GM13977 (cell line): ENCODE measurements around the gene NTRK3.

Experiments used
- DNase-seq: peaks from one replicate; pipeline ENCODE4 v3.0.0; 2012; ENCODE audit warnings: low spot score
- CTCF ChIP-seq: IDR thresholded peaks from 2 replicates; pipeline ENCODE4 v1.5.1; 2012; ENCODE audit warnings: mild to moderate bottlenecking, control low read depth; ENCODE audit not compliant: insufficient read depth; ENCODE audit errors: extremely low read depth, missing control alignments
- in situ Hi-C: fragments of 300-500 bp; cut with MboI; formaldehyde crosslinking; loops from one replicate; pipeline ENCODE4 v1.12.0; 2022; ENCODE audit warnings: low sequenced_read_pairs, low pct_unique_long_range_greater_than_20kb, mixed read lengths, inconsistent platforms; ENCODE audit not compliant: unreplicated experiment

The NTRK3 gene

GRCh38 chr15:88209111-88209510 is 47.4 kb downstream of the NTRK3 start:
- DNase-seq: no peak
- TF ChIP-seq CTCF: no peak
- in situ Hi-C loops: no loop called here

GRCh38 chr15:88208396-88208795 is 48.1 kb downstream of the NTRK3 start:
- in situ Hi-C loops: no loop called here
- TF ChIP-seq CTCF: no peak
- no peak for DNase-seq

GRCh38 chr15:88207565-88207964 is 49.0 kb downstream of the NTRK3 start:
- DNase-seq: no peak
- in situ Hi-C loops: no loop called here
- no peak for TF ChIP-seq CTCF

- no peak for TF ChIP-seq CTCF
- no peak for DNase-seq
- in situ Hi-C loops: no loop called here
Measured at GRCh38 chr15:88204584-88204983, 52.0 kb downstream of the NTRK3 start.

GRCh38 chr15:88202231-88202630 is 54.3 kb downstream of the NTRK3 start:
- no peak for TF ChIP-seq CTCF
- DNase-seq: no peak
- in situ Hi-C loops: no loop called here

GRCh38 chr15:88201207-88201606 is 55.3 kb downstream of the NTRK3 start:
- TF ChIP-seq CTCF: no peak
- in situ Hi-C loops: no loop called here
- no peak for DNase-seq

GRCh38 chr15:88196961-88197360 is 59.6 kb downstream of the NTRK3 start:
- no peak for TF ChIP-seq CTCF
- DNase-seq: no peak
- in situ Hi-C loops: no loop called here
